Hippocampal formation (tissue), 2 donors: Measurements from ENCODE around the gene STRIP1.

Experiments
- DNase-seq, 2 donors: peaks; one replicate each; lab custom pipeline; 2025; lab: John Stamatoyannopoulos, UW

Gene STRIP1

GRCh38 chr1:110094931-110095654 lies 60.7 kb downstream of the STRIP1 start:
- DNase-seq: no peak

- no peak for DNase-seq
Measured at GRCh38 chr1:110097507-110098221, 63.2 kb downstream of the STRIP1 start.

DNA sequence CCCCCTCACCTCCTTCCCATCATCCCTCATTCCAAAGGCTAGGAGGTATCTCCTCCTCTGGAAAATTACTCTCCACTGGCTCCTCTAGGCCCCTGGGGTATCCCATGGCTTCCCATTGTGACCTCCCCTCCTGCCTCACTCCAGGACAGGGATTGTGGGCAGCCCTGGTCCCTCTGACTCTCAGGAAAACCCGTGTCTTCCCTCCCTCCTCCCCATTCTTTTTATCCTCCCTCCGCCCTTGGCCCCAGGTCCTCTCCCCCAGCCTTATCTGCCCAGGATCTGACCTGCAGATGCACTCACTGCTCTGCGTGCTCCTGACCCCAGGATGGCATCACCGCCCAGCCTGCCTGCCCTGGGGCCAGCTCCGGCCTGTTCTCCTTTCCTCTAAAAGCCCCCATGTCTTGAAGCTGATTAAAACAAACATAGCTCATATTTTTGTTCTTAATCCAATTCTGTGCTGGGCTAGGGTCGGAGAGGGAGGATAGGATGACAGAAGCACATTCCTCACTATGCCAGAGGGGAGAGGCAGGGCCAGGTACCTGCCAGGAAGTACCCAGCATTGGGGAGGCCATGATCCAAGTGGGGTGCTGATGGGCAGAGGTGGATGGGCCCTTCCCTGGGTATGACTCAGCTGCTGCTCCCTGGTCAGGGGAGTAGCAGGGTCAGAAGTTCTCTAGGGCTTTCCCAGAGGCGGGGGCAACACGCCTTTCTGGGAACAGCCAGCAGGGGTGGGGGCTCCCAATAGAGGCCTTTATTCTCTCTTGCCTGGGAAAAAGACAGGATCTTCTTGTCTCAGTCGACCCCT lies 64.0 kb downstream of the STRIP1 start:
- DNase-seq: no peak

DNA sequence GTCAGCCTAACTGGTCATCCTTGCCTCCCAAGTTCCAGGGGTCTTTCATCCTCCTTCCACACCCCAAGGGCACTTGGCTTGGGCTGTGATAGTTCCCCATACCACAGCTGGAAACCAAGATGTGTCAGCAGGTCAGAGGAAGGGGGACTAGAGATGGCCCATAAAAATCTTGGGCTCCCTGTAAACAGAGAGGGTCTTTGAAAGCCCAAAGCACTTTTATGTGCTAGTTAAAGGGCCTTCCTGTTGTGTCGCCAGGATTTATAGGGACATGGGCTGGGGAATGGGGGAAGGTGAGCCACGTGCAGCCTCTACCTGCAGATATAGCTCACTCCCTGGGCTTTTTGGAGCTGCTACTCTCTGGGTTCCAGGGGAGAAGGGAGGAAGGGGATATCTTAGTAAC lies 65.9 kb downstream of the STRIP1 start:
- DNase-seq: no peak

DNA sequence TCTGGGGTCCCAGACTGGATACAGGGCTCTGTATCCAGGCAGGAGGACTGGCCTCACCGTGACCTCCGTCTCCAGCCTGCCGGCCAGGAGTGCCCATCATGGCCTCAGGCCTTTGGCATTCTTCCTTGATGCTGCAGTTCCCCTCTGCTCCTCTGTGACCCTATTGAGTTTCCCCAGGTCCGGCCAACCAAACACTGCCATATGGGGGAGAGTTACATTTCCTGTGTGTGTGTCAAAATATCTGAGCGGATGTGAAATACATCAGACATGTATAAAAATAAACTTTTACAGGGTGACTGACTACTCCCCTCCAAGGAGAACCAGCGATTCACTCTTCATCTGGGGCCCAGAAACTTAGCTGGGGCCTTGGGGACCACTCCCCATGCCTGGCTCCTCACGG lies 67.7 kb downstream of the STRIP1 start:
- DNase-seq: no peak
